ENCODE data around the gene FBXO30.

The FBXO30 gene

GRCh38 chr6:145755682-145756081 is 58.9 kb downstream of the FBXO30 start:
- in situ Hi-C loops (cut with MboI; ENCODE audit: low sequenced_read_pairs), result no loop called here

GRCh38 chr6:145752638-145753037 is 62.0 kb downstream of the FBXO30 start:
- in situ Hi-C loops (cut with MboI; ENCODE audit: low sequenced_read_pairs), result no loop called here

- in situ Hi-C loops (cut with MboI; ENCODE audit: low sequenced_read_pairs), result no loop called here
Observed at GRCh38 chr6:145749632-145750031, 65.0 kb downstream of the FBXO30 start.

- in situ Hi-C loops (cut with MboI; ENCODE audit: low sequenced_read_pairs), result no loop called here
Observed at GRCh38 chr6:145745861-145746260, 68.7 kb downstream of the FBXO30 start.

GRCh38 chr6:145744619-145745018 is 70.0 kb downstream of the FBXO30 start:
- in situ Hi-C loops (cut with MboI; ENCODE audit: low sequenced_read_pairs), result no loop called here

Measured in HL-60/S4 (cell line).